ENCODE measurements around the gene NKD1.

Gene NKD1

GRCh38 chr16:50570354-50570753 lies 22.2 kb downstream of the NKD1 start:
- TF ChIP-seq, protein P1, sequence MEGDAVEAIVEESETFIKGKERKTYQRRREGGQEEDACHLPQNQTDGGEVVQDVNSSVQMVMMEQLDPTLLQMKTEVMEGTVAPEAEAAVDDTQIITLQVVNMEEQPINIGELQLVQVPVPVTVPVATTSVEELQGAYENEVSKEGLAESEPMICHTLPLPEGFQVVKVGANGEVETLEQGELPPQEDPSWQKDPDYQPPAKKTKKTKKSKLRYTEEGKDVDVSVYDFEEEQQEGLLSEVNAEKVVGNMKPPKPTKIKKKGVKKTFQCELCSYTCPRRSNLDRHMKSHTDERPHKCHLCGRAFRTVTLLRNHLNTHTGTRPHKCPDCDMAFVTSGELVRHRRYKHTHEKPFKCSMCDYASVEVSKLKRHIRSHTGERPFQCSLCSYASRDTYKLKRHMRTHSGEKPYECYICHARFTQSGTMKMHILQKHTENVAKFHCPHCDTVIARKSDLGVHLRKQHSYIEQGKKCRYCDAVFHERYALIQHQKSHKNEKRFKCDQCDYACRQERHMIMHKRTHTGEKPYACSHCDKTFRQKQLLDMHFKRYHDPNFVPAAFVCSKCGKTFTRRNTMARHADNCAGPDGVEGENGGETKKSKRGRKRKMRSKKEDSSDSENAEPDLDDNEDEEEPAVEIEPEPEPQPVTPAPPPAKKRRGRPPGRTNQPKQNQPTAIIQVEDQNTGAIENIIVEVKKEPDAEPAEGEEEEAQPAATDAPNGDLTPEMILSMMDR (IDR thresholded peaks at IDR 0.05; ENCODE audit: low read depth, low read length, missing control alignments): no peak
- no peak for DNase-seq (ENCODE audit: low read depth)

GRCh38 chr16:50570808-50571598 lies 22.8 kb downstream of the NKD1 start:
- no peak for DNase-seq (ENCODE audit: low read depth)
- in situ Hi-C loops (cut with HindIII; ENCODE audit: low sequenced_read_pairs): no loop called here
- H3K4me3 ChIP-seq (ENCODE audit: low read depth, low read length): no peak overlapping the region
- TF ChIP-seq, protein P1 (IDR thresholded peaks at IDR 0.05; ENCODE audit: low read depth, low read length, missing control alignments): no peak

More at GRCh38 chr16:50570354-50570753, 22.2 kb downstream of the NKD1 start:
- in situ Hi-C loops (cut with HindIII; ENCODE audit: low sequenced_read_pairs): no loop called here
- no peak overlapping the region for H3K4me3 ChIP-seq (ENCODE audit: low read depth, low read length)

DNA sequence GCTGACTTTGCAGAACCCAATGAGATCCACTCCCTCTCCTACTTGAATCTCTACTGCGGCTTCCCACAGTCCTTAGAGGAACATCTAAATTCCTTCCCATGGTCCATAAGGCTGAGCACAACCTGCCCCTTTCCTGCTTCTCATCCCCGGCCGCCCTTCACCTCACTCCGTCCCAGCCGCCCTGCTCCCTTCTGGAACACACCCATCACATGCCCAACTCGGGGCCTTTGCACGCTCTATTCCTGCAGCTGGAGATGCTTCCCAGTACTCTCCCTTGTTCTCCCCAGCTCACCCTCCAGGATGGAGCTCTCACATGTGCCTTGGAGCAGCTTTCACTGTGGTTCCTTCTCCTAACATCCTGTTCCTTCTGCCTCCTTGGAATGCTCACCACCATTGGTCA lies 23.6 kb downstream of the NKD1 start:
- no peak for DNase-seq (ENCODE audit: low read depth)
- in situ Hi-C loops (cut with HindIII; ENCODE audit: low sequenced_read_pairs): no loop called here
- no peak overlapping the region for H3K4me3 ChIP-seq (ENCODE audit: low read depth, low read length)
- TF ChIP-seq, protein P1 (IDR thresholded peaks at IDR 0.05; ENCODE audit: low read depth, low read length, missing control alignments): no peak

DNA sequence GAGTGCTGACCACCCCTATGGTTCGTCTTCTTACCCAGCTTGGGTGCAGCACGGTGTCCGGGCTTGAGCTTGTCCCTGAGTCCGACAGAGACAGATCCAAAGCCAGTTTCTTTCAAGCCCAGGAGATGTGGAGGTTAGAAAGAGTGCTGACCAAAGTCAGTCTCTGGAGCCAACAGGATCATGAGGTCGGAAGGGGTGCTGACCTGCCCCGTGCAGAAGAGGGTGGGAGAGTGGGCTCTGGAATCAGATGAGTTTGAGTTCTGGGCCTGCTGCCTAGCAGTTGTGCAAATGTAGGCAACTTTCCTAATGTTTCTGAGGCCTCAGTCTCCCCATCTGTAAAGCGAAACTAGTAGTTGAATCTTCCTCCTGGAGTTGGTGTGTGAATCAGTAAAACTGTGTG lies 24.5 kb downstream of the NKD1 start:
- in situ Hi-C loops (cut with HindIII; ENCODE audit: low sequenced_read_pairs): no loop called here
- DNase-seq (ENCODE audit: low read depth): no peak
- TF ChIP-seq, protein P1 (IDR thresholded peaks at IDR 0.05; ENCODE audit: low read depth, low read length, missing control alignments): no peak
- H3K4me3 ChIP-seq (ENCODE audit: low read depth, low read length): no peak overlapping the region

GRCh38 chr16:50573279-50573678 lies 25.1 kb downstream of the NKD1 start:
- DNase-seq (ENCODE audit: low read depth): no peak
- in situ Hi-C loops (cut with HindIII; ENCODE audit: low sequenced_read_pairs): no loop called here
- TF ChIP-seq, protein P1 (IDR thresholded peaks at IDR 0.05; ENCODE audit: low read depth, low read length, missing control alignments): no peak

GRCh38 chr16:50573947-50574744 lies 25.9 kb downstream of the NKD1 start:
- DNase-seq (ENCODE audit: low read depth): no peak
- in situ Hi-C loops (cut with HindIII; ENCODE audit: low sequenced_read_pairs): no loop called here
- TF ChIP-seq, protein P1 (IDR thresholded peaks at IDR 0.05; ENCODE audit: low read depth, low read length, missing control alignments): no peak
- no peak overlapping the region for H3K4me3 ChIP-seq (ENCODE audit: low read depth, low read length)

More at GRCh38 chr16:50573279-50573678, 25.1 kb downstream of the NKD1 start:
- H3K4me3 ChIP-seq (ENCODE audit: low read depth, low read length): no peak overlapping the region

Data from astrocyte of the cerebellum (primary cell).